ENCODE data around the gene KIF6. TPM values are rescaled to one million over a fixed set of nuclear protein-coding genes. Genes with fewer than 3 reads are reported as not detected.

Gene KIF6
- total and polyA plus RNA-seq, 2 of the 8 experiments (the other 6 are each of a cell fraction or from before 2014, with no cell fraction given), result 0.53 to 0.65 TPM

DNA sequence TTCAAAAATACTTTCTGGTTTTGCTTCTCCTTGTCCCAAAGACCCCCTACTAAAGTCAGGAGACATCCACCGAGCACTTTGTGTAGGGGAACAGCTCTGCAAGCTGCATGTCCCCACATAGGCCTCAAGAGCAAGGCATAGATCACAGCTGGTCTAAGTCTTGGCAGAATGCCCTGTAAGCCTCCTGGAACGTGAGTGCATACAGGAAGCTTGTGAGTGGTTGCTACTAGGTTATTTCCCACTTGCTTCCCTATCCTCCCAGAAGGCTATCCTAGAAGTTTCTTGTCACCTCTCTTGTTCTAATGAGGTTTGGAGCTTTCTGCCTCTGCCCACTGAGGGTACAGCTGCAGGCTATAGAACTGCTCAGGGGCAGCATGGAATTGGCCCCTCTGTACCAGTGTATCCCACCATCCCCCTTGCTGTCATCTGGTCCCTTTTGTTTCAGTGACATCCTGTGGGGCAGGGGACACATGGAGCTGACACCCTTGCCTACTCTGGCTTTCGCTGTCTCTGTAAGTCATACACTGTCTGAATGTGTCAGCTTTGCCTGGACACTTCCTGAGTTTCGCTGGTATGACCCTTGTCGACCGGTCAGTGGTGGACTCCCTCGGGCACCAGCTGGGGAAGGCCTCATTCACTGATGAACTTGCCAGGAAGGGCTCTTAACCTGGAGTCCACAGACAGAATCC is 367.1 kb downstream of the KIF6 start (continued):
- no peak for TF ChIP-seq RFX5 (IDR thresholded peaks at IDR 0.05; ENCODE audit: borderline replicate concordance, low read depth, low read length)
- TF ChIP-seq SUZ12 (IDR thresholded peaks at IDR 0.05; ENCODE audit: low read length), result no peak
- TF ChIP-seq TCF12 (IDR thresholded peaks at IDR 0.05; ENCODE audit: low read depth, low read length), result no peak
- TF ChIP-seq TBP (IDR thresholded peaks at IDR 0.05; ENCODE audit: low read depth, low read length), result no peak

Measured in H1 (cell line).